Vagina (tissue), 2 donors: ENCODE results near the gene MCCC2. TPM values are rescaled to one million over a fixed set of nuclear protein-coding genes. Genes with fewer than 3 reads are reported as not detected.

ENCODE experiments used
- DNase-seq, 2 donors: peaks; one replicate each; pipeline ENCODE4 v3.0.0-alpha.2; 2017; ENCODE audit errors: extremely low spot score in 2 of 2
- H3K27ac ChIP-seq: fragments of 200-600 bp; sonication (generic); one replicate; pipeline ENCODE4 v1.5.1; 2019
- H3K27me3 ChIP-seq: fragments of 200-600 bp; sonication (generic); one replicate; pipeline ENCODE4 v1.5.1; 2019
- H3K36me3 ChIP-seq, 2 donors: fragments of 200-600 bp; sonication (generic); one replicate each; pipeline ENCODE4 v1.5.1; 2017 to 2019
- H3K4me1 ChIP-seq: fragments of 200-600 bp; sonication (generic); one replicate; pipeline ENCODE4 v1.5.1; 2019
- H3K4me3 ChIP-seq, 2 donors: fragments of 200-600 bp; sonication (generic); 1 replicate in 1 of 2; 2 replicates in 1 of 2; pipeline ENCODE4 v1.5.1; 2016 to 2019
- H3K9me3 ChIP-seq: fragments of 200-600 bp; sonication (generic); one replicate; pipeline ENCODE4 v1.5.1; 2019
- POLR2A ChIP-seq, 2 donors: fragments of 450-650 bp; IDR thresholded peaks; one replicate each; pipeline ENCODE4 v1.6.1; 2017; ENCODE audit warnings: antibody characterized with exemption in 2 of 2, mild to moderate bottlenecking in 2 of 2, moderate library complexity in 2 of 2
- POLR2AphosphoS5 ChIP-seq, 2 donors: sonication (generic); formaldehyde crosslinking; IDR thresholded peaks; one replicate each; pipeline ENCODE4 v1.9.0; 2017; ENCODE audit warnings: antibody characterized with exemption in 2 of 2, mild to moderate bottlenecking in 2 of 2, low read depth in 1 of 2; ENCODE audit not compliant: insufficient read depth in 1 of 2
- intact Hi-C: fragments of 100-400 bp; cut with DNase I; formaldehyde crosslinking; loops from one replicate; pipeline ENCODE4 v1.15.1; 2023
- total RNA-seq: library from RNA; depleted of rRNA; stranded (reverse); fragments of >200 nt; gene quantifications from one replicate; pipeline ENCODE4 v1.2.3, GENCODE V29; 2016
- TF ChIP-seq, protein P1 (sequence below), 3 experiments: fragments of 450-650 bp in 2 of 3; fragments of 200-600 bp in 1 of 3; sonication (generic) in 1 of 3; IDR thresholded peaks; one replicate each; pipeline ENCODE4 v1.5.1; 2017 to 2019; ENCODE audit warnings: antibody characterized with exemption in 3 of 3, mild to moderate bottlenecking in 2 of 3, moderate library complexity in 2 of 3

The MCCC2 gene
- total RNA-seq, 1 donor from 2014 or later, result 30.7 TPM

DNA sequence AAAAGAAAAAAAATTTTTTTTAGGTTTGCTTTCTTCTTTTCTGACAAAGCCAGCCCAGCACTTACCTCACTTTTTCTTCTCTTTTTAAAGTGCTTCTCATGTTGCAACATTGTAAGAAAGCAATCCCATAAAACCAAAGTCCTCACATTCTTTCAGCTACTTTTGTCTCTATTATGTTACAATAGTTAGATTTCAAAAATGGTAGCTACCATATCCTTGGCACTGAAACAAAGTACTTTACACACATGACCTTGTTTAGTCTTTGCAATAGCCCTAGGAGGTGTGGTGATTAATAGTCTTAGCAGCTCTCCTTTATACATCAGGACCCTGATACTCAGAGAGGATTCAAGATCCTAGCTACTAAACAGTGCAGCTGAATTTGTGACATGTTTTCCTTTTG is 108.5 kb downstream of the MCCC2 start:
- no peak for DNase-seq
- TF ChIP-seq POLR2A (IDR thresholded peaks at IDR 0.05) (no peak), POLR2AphosphoS5 (IDR thresholded peaks at IDR 0.05; ENCODE audit: insufficient read depth in 1 of 2, low read depth in 1 of 2) (no peak)
- TF ChIP-seq, protein P1, sequence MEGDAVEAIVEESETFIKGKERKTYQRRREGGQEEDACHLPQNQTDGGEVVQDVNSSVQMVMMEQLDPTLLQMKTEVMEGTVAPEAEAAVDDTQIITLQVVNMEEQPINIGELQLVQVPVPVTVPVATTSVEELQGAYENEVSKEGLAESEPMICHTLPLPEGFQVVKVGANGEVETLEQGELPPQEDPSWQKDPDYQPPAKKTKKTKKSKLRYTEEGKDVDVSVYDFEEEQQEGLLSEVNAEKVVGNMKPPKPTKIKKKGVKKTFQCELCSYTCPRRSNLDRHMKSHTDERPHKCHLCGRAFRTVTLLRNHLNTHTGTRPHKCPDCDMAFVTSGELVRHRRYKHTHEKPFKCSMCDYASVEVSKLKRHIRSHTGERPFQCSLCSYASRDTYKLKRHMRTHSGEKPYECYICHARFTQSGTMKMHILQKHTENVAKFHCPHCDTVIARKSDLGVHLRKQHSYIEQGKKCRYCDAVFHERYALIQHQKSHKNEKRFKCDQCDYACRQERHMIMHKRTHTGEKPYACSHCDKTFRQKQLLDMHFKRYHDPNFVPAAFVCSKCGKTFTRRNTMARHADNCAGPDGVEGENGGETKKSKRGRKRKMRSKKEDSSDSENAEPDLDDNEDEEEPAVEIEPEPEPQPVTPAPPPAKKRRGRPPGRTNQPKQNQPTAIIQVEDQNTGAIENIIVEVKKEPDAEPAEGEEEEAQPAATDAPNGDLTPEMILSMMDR (IDR thresholded peaks at IDR 0.05), result no peak
- Histone ChIP-seq H3K4me1 (no peaks in the 10 kb centered on the region), H3K27me3 (no peaks in the 10 kb centered on the region), H3K36me3 (no peaks in the 10 kb centered on the region), H3K9me3 (no peaks in the 10 kb centered on the region), H3K4me3 (no peak overlapping the region), H3K27ac (no peak overlapping the region)
- intact Hi-C loops, result no loop called here

DNA sequence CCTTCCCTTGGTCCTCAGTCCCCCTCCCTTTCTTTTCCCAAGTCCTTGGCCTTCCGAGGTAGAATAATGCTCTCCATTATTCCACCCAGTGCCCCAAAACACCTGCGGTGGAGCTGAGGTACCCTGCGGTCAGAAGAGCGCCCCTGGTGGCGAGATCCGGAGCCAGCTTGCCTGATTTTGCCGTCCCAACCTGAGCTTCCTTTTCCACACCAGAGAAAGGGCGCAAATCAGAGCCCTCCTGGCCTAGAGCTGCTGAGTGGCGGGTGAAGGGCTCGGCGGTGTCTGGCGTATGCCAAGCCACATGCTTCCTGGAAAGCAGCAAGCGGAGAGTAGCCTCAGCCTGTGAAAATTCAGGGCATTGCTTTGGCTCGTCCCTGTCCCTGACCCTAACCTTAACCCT is 110.8 kb downstream of the MCCC2 start:
- Histone ChIP-seq H3K4me3 (no peak overlapping the region), H3K27ac (no peak overlapping the region), H3K4me1 (no peaks in the 10 kb centered on the region), H3K9me3 (no peaks in the 10 kb centered on the region), H3K36me3 (no peaks in the 10 kb centered on the region), H3K27me3 (no peaks in the 10 kb centered on the region)
- no peak for TF ChIP-seq POLR2A (IDR thresholded peaks at IDR 0.05)
- TF ChIP-seq, protein P1 (IDR thresholded peaks at IDR 0.05), result no peak
- TF ChIP-seq POLR2AphosphoS5 (IDR thresholded peaks at IDR 0.05; ENCODE audit: insufficient read depth in 1 of 2, low read depth in 1 of 2), result no peak
- DNase-seq, result no peak
- intact Hi-C loops, result no loop called here

- Histone ChIP-seq H3K27ac (no peak overlapping the region), H3K36me3 (no peaks in the 10 kb centered on the region), H3K4me3 (no peak overlapping the region), H3K27me3 (no peaks in the 10 kb centered on the region), H3K9me3 (no peaks in the 10 kb centered on the region), H3K4me1 (no peaks in the 10 kb centered on the region)
- intact Hi-C loops, result no loop called here
- DNase-seq, result no peak
- TF ChIP-seq POLR2A (IDR thresholded peaks at IDR 0.05), result no peak
- TF ChIP-seq, protein P1 (IDR thresholded peaks at IDR 0.05), result no peak
- no peak for TF ChIP-seq POLR2AphosphoS5 (IDR thresholded peaks at IDR 0.05; ENCODE audit: insufficient read depth in 1 of 2, low read depth in 1 of 2)
Observed at GRCh38 chr5:71699233-71699632, 112.1 kb downstream of the MCCC2 start.

- no peak for DNase-seq
- no peak for TF ChIP-seq POLR2AphosphoS5 (IDR thresholded peaks at IDR 0.05; ENCODE audit: insufficient read depth in 1 of 2, low read depth in 1 of 2)
- TF ChIP-seq, protein P1 (IDR thresholded peaks at IDR 0.05), result no peak
- TF ChIP-seq POLR2A (IDR thresholded peaks at IDR 0.05), result no peak
- intact Hi-C loops, result no loop called here
- no peaks in the 10 kb centered on the region for H3K4me1 ChIP-seq
- no peak overlapping the region for H3K27ac ChIP-seq
- no peaks in the 10 kb centered on the region for H3K36me3 ChIP-seq
- no peak overlapping the region for H3K4me3 ChIP-seq
- no peaks in the 10 kb centered on the region for H3K9me3 ChIP-seq
- H3K27me3 ChIP-seq, result no peaks in the 10 kb centered on the region
Observed at GRCh38 chr5:71699751-71700150, 112.6 kb downstream of the MCCC2 start.

DNA sequence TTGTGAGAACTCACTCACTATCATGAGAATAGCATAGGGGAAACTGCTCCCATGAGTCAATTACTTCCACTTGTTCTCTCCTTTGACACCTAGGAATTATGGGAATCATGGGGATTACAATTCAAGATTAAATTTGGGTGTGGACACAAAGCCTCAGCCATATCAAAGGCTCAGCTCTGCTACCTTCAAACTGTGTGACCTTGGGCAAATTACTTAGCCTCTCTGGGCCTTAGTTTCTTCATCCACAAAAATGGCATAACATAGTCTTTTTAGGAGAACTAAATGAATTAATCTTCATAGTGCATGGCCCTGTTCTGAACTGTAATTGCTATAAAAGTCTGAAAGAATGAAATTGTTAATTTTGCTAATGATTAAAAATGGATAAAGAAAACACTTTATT is 113.7 kb downstream of the MCCC2 start:
- Histone ChIP-seq H3K27ac (no peak overlapping the region), H3K4me1 (no peaks in the 10 kb centered on the region), H3K9me3 (no peaks in the 10 kb centered on the region), H3K36me3 (no peaks in the 10 kb centered on the region), H3K27me3 (no peaks in the 10 kb centered on the region), H3K4me3 (no peak overlapping the region)
- TF ChIP-seq, protein P1 (IDR thresholded peaks at IDR 0.05), result no peak
- TF ChIP-seq POLR2A (IDR thresholded peaks at IDR 0.05), result no peak
- no peak for TF ChIP-seq POLR2AphosphoS5 (IDR thresholded peaks at IDR 0.05; ENCODE audit: insufficient read depth in 1 of 2, low read depth in 1 of 2)
- no peak for DNase-seq
- intact Hi-C loops, result no loop called here
